ENCODE data around the gene LRP1B. TPM values are rescaled to one million over a fixed set of nuclear protein-coding genes. Genes with fewer than 3 reads are reported as not detected.

LRP1B gene
- polyA plus RNA-seq, 2 of the 4 experiments (the other 2 are of a cell fraction) = 0.03 TPM; not detected in 1

GRCh38 chr2:141021611-141022010 lies 1109.2 kb downstream of the LRP1B start:
- Histone ChIP-seq H3K4me2 (no peak overlapping the region), H3K27ac (no peak overlapping the region), H3K9me3 (no peaks in the 10 kb centered on the region), H3K4me3 (no peak overlapping the region), H3K4me1 (no peaks in the 10 kb centered on the region)
- FAIRE-seq (no peak), DNase-seq (ENCODE audit: low read depth in 1 of 2, low spot score in 1 of 2) (no peak), ATAC-seq (no peak)
- WGBS (ENCODE audit: missing lambda C conversion rate) = 79% methylated on average over 1 of the region's 1 CpG
- TF ChIP-seq NFE2L2 (conservative IDR thresholded peaks at IDR 0.05; ENCODE audit: low read length) (no peak), RCOR1 (IDR thresholded peaks at IDR 0.05; ENCODE audit: low read depth, low read length) (no peak), E2F6 (IDR thresholded peaks at IDR 0.05; ENCODE audit: borderline replicate concordance, low read depth) (no peak), NR3C1 (IDR thresholded peaks at IDR 0.05) (no peak), CEBPB (IDR thresholded peaks at IDR 0.05) (no peak), HMGXB4 (CRISPR knock-in tag; IDR thresholded peaks at IDR 0.05; ENCODE audit: borderline replicate concordance) (no peak), CHD4 (IDR thresholded peaks at IDR 0.05; ENCODE audit: borderline replicate concordance) (no peak), HOXA7 (CRISPR knock-in tag; IDR thresholded peaks at IDR 0.05) (no peak), ATOH8 (CRISPR knock-in tag; IDR thresholded peaks at IDR 0.05; ENCODE audit: low read depth) (no peak), CHD2 (IDR thresholded peaks at IDR 0.05; ENCODE audit: low read length, partially characterized antibody) (no peak), ZNF302 (CRISPR knock-in tag; IDR thresholded peaks at IDR 0.05) (no peak), JUNB (IDR thresholded peaks at IDR 0.05) (no peak), KDM5A (IDR thresholded peaks at IDR 0.05) (no peak), JUN (IDR thresholded peaks at IDR 0.05) (no peak), EHMT2 (IDR thresholded peaks at IDR 0.05; ENCODE audit: low read depth) (no peak), RAD21 (conservative IDR thresholded peaks at IDR 0.05 in 1 of 2, IDR thresholded peaks at IDR 0.05 in 1 of 2) (no peak), HOXB5 (CRISPR knock-in tag; IDR thresholded peaks at IDR 0.05) (no peak)
- ChIA-PET POLR2A (no interaction called here), CTCF (interaction anchor here (1.1 kb wide), 1 partner anchor 14 kb away, joined by 3 read pairs; no protein-coding TSS in a partner anchor)

- DNase-seq (ENCODE audit: low read depth in 1 of 2, low spot score in 1 of 2) = no peak
- FAIRE-seq = no peak
- Histone ChIP-seq H3K27ac (no peak overlapping the region), H3K4me1 (no peaks in the 10 kb centered on the region), H3K4me2 (no peak overlapping the region), H3K4me3 (no peak overlapping the region), H3K9me3 (no peaks in the 10 kb centered on the region)
- WGBS (ENCODE audit: missing lambda C conversion rate) = 32% methylated on average over 1 of the region's 1 CpG
- TF ChIP-seq ZFP36 (IDR thresholded peaks at IDR 0.05; ENCODE audit: borderline replicate concordance, partially characterized antibody) (no peak), TP53 (CRISPR knock-in tag; IDR thresholded peaks at IDR 0.05) (no peak), NPAS2 (CRISPR knock-in tag; IDR thresholded peaks at IDR 0.05; ENCODE audit: borderline replicate concordance) (no peak), CHD4 (IDR thresholded peaks at IDR 0.05; ENCODE audit: borderline replicate concordance) (no peak), JUNB (IDR thresholded peaks at IDR 0.05) (no peak), ATOH8 (CRISPR knock-in tag; IDR thresholded peaks at IDR 0.05; ENCODE audit: low read depth) (no peak), HES2 (IDR thresholded peaks at IDR 0.05) (no peak), HOXB5 (CRISPR knock-in tag; IDR thresholded peaks at IDR 0.05) (no peak), GATA3 (IDR thresholded peaks at IDR 0.05; ENCODE audit: borderline replicate concordance) (no peak), HMGXB4 (CRISPR knock-in tag; IDR thresholded peaks at IDR 0.05; ENCODE audit: borderline replicate concordance) (no peak), EHMT2 (IDR thresholded peaks at IDR 0.05; ENCODE audit: low read depth) (no peak), RNF2 (IDR thresholded peaks at IDR 0.05; ENCODE audit: borderline replicate concordance, low read depth) (no peak), SMC3 (IDR thresholded peaks at IDR 0.05) (no peak), PHF8 (IDR thresholded peaks at IDR 0.05; ENCODE audit: borderline replicate concordance, low read depth) (no peak), RARB (CRISPR knock-in tag; IDR thresholded peaks at IDR 0.05) (no peak), ZNF302 (CRISPR knock-in tag; IDR thresholded peaks at IDR 0.05) (no peak)
- ChIA-PET CTCF (interaction anchor here (1.1 kb wide), 1 partner anchor 15 kb away, joined by 3 read pairs; no protein-coding TSS in a partner anchor), POLR2A (no interaction called here)
- ATAC-seq = no peak
Measured at GRCh38 chr2:141021109-141021508, 1109.7 kb downstream of the LRP1B start.

Measured in A549 (cell line).